GM21825 (cell line): Measurements from ENCODE around the gene IL26.
"Not testable (repeated sequence)": the region's sequence is repeated elsewhere in the genome, so short reads cannot be mapped to it uniquely, and the experiment has no call there.

Experiments
- ATAC-seq: cut with Tn5 transposase; IDR thresholded peaks from one replicate; pipeline ENCODE4 v1.9.1; 2021; ENCODE audit warnings: mild to moderate bottlenecking, moderate library complexity; ENCODE audit not compliant: unreplicated experiment

The IL26 gene

DNA sequence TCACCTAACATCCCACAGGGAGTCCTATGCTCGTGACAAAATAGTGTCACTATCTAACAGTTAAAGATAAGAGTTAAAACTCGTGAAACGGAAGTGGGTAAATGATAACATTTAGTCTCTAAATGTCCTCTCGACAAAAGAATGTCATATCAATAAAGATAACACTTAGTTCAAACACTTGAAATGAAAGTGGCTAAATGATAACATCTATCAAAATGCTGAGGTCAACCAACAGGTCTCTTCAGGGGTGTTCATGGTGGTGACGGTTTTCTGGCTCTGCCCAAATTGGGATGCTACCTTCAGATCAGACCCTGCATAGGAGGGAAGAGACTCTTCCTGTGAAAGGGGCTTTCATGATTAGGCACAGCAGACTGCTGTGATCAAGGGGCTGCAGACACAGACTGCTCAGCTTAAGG is 22.1 kb downstream of the IL26 start:
- ATAC-seq: no peak

DNA sequence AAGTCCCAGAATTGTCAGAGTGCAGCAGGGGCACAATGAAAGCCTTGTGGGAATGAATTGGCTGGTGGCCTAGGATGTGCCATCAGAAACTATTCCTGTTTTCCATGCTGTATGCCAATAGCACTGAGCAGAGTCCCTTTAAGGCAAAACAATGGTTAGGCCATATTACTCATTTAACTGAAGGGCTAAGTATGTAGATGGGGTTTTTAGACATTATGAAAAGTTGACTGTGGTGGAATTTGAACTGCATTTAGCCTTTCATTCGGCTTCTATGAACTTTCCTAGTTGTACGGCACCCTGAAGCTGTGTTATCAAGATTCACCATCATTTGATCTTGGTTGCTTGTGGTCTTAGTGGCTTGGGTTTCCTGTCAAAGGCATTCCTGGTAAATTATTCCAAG is 24.8 kb downstream of the IL26 start:
- ATAC-seq: no peak

DNA sequence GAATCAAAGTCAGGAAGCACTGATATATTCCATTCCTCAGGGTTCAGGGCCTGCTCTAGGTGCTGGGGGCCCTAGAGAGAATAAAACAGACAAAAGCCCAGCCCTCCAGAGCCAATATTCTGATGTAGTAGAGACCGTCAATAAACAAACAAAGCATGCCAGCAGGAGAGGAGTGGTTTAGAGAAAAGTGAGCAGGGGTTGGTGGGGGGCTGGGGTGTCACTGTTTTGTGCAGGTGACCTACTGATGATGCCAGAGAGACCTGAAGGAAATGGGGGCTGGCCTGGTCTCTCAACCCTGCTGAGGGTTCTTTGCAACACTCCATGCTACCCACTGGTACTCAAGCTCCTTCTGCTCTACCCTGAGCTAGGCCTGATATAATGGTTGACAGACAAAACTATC is 26.5 kb downstream of the IL26 start:
- ATAC-seq: no peak

DNA sequence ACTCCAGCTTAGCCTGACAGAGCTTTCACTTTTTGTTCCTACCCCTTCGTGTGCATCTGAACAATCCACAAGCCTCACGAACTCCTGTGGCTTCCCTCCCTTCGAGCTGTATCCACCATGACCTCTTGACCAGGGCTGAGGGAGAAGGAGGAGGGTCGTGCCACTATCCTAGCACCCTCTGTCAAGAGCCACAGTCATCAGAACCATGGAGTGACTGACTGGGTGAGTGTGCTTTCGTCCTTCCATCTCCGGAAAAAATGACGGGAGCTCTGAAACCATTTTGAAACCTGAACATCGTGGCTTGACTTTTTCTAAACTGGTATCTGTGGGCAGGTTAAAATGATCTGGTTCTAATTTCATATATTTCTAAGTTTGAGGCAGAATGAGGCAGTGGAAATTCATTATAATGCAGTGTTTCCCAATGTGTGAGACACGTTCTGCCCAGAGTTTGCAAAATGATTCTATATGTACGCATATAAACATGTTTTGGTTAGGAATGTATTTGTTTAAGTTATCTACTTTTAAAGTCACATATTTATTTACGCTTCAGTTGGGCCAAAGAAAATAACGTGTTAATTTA is 27.0 kb downstream of the IL26 start:
- ATAC-seq: no peak

DNA sequence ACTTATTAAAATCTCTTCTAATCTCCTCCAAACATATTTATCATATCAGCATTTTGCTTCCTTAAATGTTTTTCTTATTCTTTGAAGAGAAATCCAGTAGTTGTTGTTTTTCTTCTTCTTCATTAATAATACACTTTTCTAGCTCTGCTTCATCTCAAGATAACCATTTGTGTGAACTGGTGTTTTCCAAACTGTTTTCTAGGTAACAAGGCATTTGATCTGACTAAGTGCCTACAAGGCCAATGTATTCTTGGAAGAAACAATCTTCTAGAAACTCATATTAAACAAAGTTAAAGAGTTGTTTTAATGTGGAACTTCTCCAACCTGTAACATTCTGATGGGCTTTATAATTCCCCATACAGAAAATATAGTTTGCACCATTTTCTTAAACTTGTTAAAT is 35.3 kb downstream of the IL26 start:
- ATAC-seq: no peak

DNA sequence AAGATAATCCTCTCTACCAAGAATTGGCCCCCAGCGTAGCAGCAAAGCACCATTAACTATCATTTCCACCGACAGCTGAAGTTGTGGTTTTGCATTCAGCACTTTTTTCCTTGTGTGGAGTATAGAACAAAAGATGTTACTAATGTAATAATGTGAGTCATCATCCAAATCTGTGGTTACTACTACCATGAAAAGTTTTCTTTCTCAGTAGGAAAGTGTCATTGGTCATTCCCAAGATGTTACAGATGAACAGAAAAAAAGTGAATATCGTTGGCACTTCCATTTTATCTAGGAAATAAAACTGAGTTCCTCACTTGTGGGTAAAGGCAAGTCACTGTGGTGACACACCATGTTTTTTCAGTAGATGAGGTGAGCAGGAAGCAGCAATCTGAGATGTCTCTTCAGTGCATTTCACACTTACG is 35.8 kb downstream of the IL26 start:
- no peak for ATAC-seq

DNA sequence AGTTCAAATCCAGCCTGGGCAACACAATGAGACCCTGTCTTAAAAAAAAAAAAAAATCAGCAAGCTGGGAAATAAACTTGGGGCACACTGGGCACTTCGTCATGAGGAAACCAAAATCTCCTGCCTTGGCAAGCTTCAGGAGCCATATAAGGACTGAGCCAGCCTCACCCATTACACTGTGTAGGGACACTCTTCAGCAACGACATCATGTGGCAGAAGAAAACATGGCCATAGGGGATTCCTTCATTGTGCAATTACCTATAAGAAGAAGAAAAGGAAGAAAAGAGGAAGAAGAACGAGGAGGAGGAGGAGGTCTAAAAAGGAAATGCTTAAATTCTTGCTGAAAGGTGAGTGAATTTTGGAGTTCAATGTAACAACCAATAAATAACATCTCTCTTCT is 40.0 kb downstream of the IL26 start:
- ATAC-seq: no peak

DNA sequence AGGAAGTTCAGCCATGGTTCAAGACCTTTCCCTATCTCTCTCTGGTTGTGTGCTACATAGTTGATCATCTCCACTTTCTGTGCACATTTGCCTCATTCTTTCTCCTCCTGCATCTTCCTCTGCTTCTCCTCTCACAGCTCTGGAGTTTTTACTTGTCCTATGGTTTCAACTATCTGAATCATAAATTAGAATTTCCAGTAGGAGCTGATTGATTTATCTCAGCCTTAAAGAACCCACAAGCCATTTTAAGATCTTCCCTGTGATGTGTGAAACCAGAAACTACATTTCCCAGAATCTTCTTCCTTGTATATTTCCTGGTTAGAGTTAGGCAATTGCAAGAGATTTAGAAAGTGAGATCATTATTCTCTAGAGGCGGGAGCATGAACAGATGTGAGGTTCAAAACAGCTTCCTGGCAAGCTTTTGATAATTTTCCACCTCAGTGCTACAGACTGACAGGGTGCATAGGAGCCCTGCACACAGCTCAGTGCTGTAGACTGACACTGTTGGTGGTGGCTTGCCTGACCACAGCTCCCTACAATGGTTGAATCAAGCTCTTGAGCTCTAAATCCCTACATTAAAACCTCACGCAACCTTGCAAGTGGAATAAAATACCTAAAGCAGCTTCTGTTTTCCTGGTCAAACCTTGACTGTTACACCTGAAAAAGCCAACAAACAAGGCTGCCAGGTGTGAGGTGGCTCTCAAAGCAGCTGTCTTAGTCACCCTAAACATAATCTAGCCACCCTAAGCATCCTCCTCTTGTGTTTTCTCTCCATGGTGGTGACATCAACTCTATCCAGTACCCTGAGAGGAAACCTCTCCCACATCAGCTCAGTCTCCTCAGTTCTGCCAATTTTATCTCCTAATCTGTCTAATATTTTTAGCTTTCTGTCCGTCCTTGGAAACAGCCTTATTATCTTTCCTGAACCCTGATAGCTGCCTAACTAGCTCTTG is 44.5 kb downstream of the IL26 start:
- ATAC-seq: peak; percentile 77

DNA sequence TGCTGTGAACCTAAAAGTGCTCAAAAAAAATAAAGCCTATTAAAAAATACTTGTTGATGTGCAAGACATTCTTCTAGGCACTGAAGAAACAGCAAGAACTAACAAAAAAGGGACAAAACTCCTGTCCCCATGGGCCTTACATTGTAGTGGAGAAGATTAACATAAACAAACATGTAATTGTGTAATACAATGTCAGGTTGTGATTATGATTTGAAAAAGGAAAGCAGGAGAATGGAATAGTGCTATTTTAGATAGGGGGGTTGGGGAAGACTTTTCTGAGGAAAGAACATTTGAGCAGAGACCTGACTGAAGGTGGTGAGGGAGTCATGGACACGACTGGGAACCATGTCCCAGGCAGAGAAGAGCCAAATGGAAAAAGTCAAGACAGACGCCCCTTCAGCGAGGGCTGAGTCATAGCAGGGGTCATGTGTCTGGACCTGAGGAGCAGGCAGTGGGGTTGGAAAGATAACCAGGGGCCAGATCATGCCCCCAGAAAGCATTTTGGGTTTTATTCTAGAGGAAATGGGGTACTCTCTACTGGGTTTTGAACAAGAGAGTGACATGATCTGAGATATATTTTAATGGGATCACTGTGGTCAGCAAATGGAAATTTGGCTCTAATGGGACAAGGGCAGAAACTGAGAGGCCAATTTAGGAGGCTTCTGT is 46.7 kb downstream of the IL26 start:
- ATAC-seq: no peak

DNA sequence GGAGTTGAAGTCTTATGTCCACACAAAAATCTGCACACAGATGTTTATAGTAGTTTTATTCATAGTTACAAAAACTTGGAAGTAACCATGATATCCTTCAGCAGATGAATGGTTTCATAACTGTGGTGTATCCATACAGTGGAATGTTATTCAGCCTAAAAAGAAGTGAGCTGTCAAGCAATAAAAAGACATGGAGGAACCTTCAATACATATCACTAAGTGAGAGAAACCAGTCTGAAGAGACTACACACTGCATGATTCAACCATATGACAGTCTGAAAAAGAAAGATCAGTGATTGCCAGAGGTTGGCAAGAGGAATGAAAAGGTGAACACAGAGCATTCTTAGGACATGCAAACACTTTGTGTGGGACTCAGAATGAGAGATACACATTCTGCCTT is 47.4 kb downstream of the IL26 start:
- no peak for ATAC-seq

DNA sequence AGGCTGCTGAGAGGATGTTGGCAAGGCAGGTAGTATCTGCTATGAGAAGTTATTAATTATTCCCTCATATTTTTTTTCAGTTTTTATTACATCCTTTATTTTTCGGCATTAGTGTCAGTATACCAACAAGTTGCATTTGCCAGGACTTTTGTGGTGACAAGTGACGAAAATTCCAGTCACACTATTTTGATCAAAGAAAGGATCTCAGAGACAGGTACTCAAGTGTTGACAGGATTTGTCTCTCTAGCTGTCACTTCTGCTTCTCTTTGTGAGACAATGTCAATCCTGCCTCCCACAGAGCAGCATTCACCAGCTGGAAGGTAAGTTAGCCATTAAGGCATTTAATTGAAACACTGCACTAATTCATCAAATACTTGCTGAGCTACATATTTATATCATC is 48.0 kb downstream of the IL26 start:
- ATAC-seq: no peak

DNA sequence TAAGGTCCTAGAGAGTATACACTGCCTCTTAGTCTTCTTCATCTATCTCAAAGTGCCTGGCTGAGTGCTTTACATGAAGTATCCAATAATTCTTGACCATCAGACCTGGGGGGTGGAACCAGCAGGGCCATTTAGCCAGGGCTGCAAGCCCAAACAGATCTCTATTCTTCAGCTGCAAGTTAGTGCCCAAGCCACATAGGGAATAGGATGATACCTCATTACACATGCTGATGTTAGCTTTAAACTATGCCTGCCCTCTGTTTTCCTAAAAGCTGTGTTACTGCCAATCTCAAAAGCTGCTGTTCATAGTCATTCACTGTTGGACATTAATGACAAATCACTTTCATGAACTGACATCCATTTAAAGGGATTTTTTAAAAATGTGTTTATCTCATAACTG is 49.4 kb downstream of the IL26 start:
- ATAC-seq: no peak

DNA sequence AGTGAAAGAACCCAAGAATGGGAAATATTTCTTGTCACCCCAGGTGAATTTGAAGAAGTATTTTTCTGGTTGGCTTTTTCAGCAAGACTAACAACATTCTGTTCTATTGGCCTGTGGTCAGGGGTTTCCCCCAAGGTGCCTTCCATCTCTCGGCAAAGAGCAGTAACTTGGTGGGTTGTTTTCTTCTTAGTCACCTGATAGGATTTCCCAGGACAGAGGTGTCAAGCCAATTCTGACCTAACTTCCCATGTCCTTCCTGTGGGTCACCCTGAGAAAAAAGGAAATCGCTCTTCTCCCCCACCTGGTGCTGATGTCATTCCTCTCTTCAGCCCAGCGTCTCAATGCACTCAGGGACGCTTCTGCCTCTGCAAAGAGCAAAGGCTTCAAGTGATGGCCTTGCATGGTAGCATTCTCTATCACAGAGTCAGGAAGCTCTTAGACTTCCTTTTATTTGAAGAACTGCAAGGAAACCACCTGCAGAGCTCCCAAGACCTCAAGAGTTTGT is 50.0 kb downstream of the IL26 start:
- ATAC-seq: peak; percentile 91

DNA sequence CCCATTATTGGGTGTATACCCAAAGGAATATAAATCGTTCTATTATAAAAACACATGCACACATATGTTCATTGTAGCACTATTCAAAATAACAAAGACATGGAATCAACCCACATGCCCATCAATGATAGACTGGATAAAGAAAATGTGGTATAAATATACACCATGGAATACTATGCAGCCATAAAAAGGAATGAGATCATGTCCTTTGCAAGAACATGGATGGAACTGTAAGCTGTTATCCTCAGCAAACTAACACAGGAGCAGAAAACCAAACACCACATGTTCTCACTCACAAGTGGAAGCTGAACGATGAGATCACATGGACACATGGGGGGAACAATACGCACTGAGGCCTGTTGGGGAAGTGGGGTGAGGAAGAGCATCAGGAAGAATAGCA is 50.8 kb downstream of the IL26 start:
- ATAC-seq: not testable (repeated sequence)

DNA sequence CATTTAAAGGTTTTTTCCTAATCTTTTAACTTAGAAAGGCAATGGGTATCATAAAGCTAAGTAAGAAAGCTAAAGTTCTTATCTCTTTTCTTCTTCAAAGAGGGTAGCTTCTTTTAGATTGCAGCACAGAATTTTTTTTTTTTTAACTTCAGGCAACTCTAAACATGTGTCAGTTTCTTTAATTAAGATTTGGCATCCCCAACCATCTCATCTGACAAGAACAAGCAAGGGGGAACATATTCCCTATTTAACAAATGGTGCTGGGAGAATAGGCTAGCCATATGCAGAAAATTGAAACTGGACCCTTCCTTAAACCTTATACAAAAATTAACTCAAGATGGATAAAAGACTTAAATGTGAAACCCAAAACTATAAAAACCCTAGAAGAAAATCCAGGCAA is 51.8 kb downstream of the IL26 start:
- no peak for ATAC-seq

DNA sequence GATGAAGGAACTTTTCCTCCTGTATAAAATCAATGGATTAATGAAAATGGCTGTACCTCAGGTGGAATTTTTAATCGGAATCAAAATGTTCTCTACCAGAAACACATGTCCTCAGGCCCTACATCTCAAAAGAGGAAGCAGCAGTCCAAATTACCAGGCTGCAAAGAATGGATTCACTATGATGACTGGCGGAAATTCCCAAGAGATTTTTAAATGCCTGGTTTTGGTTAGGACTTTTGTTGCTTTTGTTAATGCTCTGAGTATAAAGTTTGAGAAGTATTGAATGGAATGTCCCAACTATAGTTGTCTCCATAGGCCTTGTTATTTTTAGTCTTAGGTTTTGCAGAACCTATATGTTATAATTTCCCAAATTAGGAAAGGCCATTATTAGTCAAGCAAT is 54.9 kb downstream of the IL26 start:
- ATAC-seq: no peak

DNA sequence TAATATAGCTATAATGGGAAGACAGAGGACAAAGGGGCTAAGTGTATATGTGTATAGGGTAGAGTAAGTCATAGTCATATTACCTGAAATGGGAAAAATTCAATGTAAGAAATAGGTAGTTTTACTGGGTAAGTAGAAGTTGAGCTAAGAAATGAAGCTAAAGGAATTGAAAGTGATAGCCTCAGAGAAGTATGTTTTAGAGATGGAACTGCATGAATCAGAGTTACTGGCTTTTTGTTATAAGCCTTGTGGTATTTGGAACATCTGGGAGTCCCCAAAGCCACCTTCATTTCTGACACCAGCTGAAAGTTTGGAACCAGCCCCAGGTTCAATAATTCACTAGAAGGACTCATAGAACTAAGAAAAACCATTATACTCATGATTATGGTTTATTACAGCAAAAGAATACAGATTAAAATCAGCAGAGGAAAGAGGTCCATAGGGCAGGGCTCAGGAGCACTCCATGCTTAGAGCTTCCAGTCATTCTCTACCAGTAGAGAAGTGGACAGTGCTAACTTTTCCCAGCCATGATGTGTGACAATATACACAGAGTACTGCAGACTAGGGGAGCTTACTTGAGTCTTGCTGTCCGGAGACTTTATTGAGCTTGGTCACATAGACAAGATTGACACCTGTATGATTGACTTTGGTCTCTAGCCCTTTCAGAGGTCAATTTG is 56.3 kb downstream of the IL26 start:
- ATAC-seq: no peak

DNA sequence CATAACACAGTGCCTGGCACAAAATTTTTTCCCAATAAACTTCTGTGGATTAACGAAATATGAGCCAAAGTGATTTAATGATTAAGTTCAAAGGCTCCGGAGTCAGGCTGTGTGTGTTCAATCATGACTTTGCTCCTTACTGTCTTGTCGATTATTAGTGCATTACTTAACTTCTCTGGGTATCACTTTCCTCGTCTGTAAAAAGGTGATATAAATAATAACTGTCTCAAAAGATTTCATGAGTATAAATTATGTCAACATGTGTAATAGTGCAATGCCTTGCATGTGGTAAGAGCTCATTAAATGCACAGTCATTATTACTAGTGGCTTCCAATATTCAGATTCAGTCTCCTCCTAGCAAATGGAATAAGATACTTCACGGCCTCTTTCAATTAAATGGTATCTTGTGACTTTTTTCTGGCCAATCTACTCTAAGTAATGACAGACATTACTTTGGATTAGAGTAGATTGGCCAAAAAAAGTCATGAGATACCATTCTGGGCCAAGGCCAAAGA is 59.2 kb downstream of the IL26 start:
- no peak for ATAC-seq

DNA sequence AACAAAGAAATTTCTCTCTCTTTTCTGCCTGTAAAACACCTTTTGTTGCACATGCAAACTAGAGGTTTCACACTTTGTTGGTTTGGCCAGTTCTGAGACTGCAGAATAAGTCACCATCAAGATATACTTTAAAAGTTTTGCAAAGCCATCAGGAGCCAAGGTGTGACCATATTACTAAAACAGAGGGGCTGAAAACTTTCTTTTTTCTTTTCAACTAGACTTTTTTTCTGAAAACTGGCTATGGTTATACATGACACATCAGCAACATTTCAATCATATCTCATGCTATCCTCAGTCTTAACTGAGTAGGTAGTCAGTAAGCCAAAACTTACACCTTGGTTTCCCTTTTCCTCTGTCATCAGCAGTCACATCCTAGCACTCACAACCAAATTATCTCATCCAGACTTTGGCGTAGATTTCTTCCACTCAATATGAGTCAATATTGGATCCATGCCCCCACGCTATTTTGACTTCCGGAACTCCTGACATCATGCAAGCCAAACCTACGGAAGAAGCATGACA is 62.0 kb downstream of the IL26 start:
- peak; percentile 63 for ATAC-seq

DNA sequence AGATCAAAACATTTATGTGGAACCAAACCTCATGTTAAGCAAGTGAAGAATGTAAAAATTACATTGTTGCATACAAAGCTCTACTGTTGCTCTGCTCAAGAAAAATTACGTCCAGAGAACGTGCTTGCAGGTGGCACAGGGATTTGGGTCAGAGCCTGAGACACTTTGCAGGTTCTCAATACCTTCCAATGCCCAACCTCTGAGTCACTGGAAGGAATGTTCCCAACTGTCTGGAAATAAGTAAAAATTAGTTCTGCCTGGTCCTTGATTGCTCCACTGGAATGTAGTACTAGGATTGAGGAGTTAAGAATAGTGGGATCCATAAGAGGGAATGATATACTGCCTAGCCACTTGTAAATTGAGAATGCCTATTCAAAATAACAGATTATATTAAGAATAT is 63.2 kb downstream of the IL26 start:
- ATAC-seq: no peak
